ENCODE data around the gene BEST4.

GRCh38 chr1:44803312-44804095 is 15.5 kb upstream of the BEST4 start:
- TF ChIP-seq CTCF (IDR thresholded peaks at IDR 0.05 in 8 of 11, conservative IDR thresholded peaks at IDR 0.05 in 3 of 11) (no peak), POLR2A (IDR thresholded peaks at IDR 0.05) (no peak), POLR2AphosphoS5 (IDR thresholded peaks at IDR 0.05) (peak in 1 of 3 donors; percentile 21)

Data from spleen (tissue), 7 donors.